ENCODE results near the gene NIPAL1. TPM values are rescaled to one million over a fixed set of nuclear protein-coding genes. Genes with fewer than 3 reads are reported as not detected.

The NIPAL1 gene
- total and polyA plus RNA-seq, 7 experiments from 2014 or later: 0.45 to 3.3 (median 1.2) TPM; not detected in 1

DNA sequence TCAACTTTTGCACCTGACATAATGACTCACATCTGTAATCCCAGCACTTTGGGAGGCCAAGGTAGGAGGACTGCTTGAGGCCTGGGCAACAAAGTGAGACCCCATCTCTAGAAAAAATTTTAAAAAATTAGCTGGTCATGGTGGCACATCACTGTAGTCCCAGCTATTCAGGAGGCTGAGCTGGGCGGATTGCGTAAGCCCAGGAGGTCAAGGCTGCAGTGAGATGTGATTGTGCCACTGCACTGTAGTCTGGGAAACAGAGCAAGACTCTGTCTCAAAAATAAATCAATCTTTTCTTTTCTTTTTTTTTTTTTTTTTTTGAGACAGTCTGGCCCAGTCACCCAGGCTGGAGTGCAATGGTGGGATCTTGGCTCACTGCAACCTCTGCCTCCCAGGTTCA lies 52.5 kb downstream of the NIPAL1 start:
- H3K27me3 ChIP-seq (ENCODE audit: control insufficient read depth in 2 of 2, insufficient read depth in 2 of 2, low read length in 2 of 2): no peaks in the 10 kb centered on the region
- Mint-ChIP-seq H3K27me3 (no peaks in the 10 kb centered on the region), H3K4me3 (no peak overlapping the region), H3K36me3 (peaks cover 8 to 73% (median 48%) of the 10 kb centered on the region in 5 donors), H3K27ac (no peak overlapping the region), H3K9me3 (peaks cover 0 to 5% (median 0%) of the 10 kb centered on the region in 11 donors), H3K4me1 (peaks cover 5 to 23% (median 15%) of the 10 kb centered on the region in 7 donors)
- no peak overlapping the region for H3K27ac ChIP-seq (ENCODE audit: low read depth, low read length)
- H3K4me3 ChIP-seq (ENCODE audit: low read length): no peak overlapping the region
- H3K36me3 ChIP-seq (ENCODE audit: control insufficient read depth in 2 of 3, insufficient read depth in 3 of 3, low read length in 3 of 3): peaks cover 0 to 76% (median 33%) of the 10 kb centered on the region in 3 experiments
- DNase-seq: no peak
- POLR2A ChIA-PET: interaction anchor here (0.6 to 0.7 kb wide), 2 partner anchors 28 to 62 kb away, joined by 3 read pairs; no protein-coding TSS in a partner anchor
- intact Hi-C loops (cut with micrococcal nuclease): no loop called here
- CTCF ChIA-PET: interaction anchor here (1.0 to 1.2 kb wide), 2 partner anchors 35 to 66 kb away, joined by 4 to 5 read pairs; no protein-coding TSS in a partner anchor
- no peak for ATAC-seq
- H3K4me1 ChIP-seq (ENCODE audit: control insufficient read depth in 2 of 2, insufficient read depth in 2 of 2, low read length in 2 of 2): no peaks in the 10 kb centered on the region
- no peaks in the 10 kb centered on the region for H3K9me3 ChIP-seq (ENCODE audit: control insufficient read depth in 2 of 3, low read length in 3 of 3)

DNA sequence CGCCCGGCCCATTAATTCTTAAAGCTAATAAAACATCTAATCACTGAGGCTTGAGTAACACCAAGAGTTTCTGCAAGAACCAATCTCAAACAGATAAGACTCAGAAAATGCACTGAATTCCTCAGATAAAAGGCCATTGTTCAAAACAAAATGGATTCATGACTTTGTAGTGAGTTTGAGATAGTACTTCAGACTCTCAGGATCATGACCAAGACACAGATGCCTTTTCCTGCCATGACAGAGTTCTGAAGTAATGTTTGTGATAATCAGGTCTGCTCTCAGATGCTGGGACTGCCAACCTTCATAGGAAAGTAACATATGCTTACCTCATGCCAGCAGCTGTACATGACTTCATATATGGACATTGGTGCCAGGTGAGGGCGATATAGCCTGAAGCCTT lies 54.6 kb downstream of the NIPAL1 start:
- Mint-ChIP-seq H3K27ac (peak overlapping the region in 3 of 9 donors; percentile 17 to 48 (median 41)), H3K9me3 (no peaks in the 10 kb centered on the region), H3K36me3 (peaks cover 8 to 72% (median 48%) of the 10 kb centered on the region in 5 donors), H3K4me3 (no peak overlapping the region), H3K27me3 (no peaks in the 10 kb centered on the region), H3K4me1 (peaks cover 0 to 13% (median 4%) of the 10 kb centered on the region in 7 donors)
- no peak for ATAC-seq
- H3K27me3 ChIP-seq (ENCODE audit: control insufficient read depth in 2 of 2, insufficient read depth in 2 of 2, low read length in 2 of 2): no peaks in the 10 kb centered on the region
- intact Hi-C loops (cut with micrococcal nuclease): no loop called here
- no peak overlapping the region for H3K27ac ChIP-seq (ENCODE audit: low read depth, low read length)
- ChIA-PET POLR2A (no interaction called here), CTCF (no interaction called here)
- H3K4me1 ChIP-seq (ENCODE audit: control insufficient read depth in 2 of 2, insufficient read depth in 2 of 2, low read length in 2 of 2): no peaks in the 10 kb centered on the region
- no peak for DNase-seq
- no peak overlapping the region for H3K4me3 ChIP-seq (ENCODE audit: low read length)
- H3K9me3 ChIP-seq (ENCODE audit: control insufficient read depth in 2 of 3, low read length in 3 of 3): no peaks in the 10 kb centered on the region
- H3K36me3 ChIP-seq (ENCODE audit: control insufficient read depth in 2 of 3, insufficient read depth in 3 of 3, low read length in 3 of 3): peaks cover 0 to 90% (median 36%) of the 10 kb centered on the region in 3 experiments

DNA sequence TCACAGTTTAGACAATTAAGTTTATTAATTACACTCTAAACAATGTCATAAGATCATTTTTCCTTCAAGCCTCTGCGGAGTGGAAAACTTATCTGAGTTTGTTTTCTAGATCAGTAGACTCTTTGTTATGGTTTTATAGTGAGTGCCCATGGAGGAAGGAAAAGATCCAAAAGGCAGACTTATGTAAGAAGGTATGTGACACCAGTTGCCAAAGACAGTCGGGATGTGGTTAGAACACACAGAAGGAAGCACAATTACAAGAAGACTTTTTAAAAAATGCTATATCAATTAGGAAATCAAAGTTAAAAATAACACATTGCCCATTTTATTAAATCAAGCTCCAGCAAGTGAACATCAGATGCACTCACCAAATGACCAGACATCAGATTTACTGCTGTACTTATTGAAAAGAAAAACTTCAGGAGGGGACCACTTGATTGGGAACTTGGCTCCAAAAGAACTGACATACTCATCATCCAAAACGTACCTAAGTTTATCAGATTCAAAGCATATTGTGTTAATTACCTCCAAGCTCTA lies 57.1 kb downstream of the NIPAL1 start:
- ATAC-seq (no peak), DNase-seq (no peak)
- Histone ChIP-seq H3K27me3 (ENCODE audit: control insufficient read depth in 2 of 2, insufficient read depth in 2 of 2, low read length in 2 of 2) (no peaks in the 10 kb centered on the region), H3K27ac (ENCODE audit: low read depth, low read length) (no peak overlapping the region), H3K4me1 (ENCODE audit: control insufficient read depth in 2 of 2, insufficient read depth in 2 of 2, low read length in 2 of 2) (no peaks in the 10 kb centered on the region), H3K4me3 (ENCODE audit: low read length) (no peak overlapping the region), H3K36me3 (ENCODE audit: control insufficient read depth in 2 of 3, insufficient read depth in 3 of 3, low read length in 3 of 3) (peaks cover 0 to 83% (median 29%) of the 10 kb centered on the region in 3 experiments), H3K9me3 (ENCODE audit: control insufficient read depth in 2 of 3, low read length in 3 of 3) (no peaks in the 10 kb centered on the region)
- peaks cover 0 to 18% (median 6%) of the 10 kb centered on the region in 7 donors for H3K4me1 Mint-ChIP-seq
- ChIA-PET CTCF (no interaction called here), POLR2A (no interaction called here)
- intact Hi-C loops (cut with micrococcal nuclease): no loop called here
- H3K4me3 Mint-ChIP-seq: no peak overlapping the region
- peak overlapping the region in 6 of 9 donors; percentile 14 to 75 (median 39) for H3K27ac Mint-ChIP-seq
- peaks cover 5 to 64% (median 30%) of the 10 kb centered on the region in 5 donors for H3K36me3 Mint-ChIP-seq
- H3K9me3 Mint-ChIP-seq: peaks cover 0 to under 1% (median 0%) of the 10 kb centered on the region in 11 donors
- H3K27me3 Mint-ChIP-seq: no peaks in the 10 kb centered on the region

DNA sequence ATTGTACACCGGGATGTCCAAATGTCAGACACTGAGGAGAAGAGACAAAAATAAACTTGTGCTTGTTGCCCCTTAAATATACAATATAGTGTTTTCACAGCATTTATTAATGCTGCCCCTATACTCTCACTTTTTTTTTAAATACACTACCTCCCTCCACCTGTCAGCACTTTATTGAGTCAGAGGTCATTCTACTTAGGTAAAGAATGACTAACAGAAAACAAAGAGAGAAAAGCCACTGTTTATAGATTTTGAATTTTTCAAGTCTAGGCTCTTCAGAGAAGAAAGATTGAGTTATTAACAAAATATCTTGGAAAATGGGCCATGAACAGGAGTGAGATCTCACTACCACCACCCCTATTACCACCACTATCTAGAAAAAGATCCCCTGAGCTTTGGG lies 58.1 kb downstream of the NIPAL1 start:
- ChIA-PET POLR2A (no interaction called here), CTCF (no interaction called here)
- DNase-seq (no peak), ATAC-seq (no peak)
- no peaks in the 10 kb centered on the region for H3K9me3 ChIP-seq (ENCODE audit: control insufficient read depth in 2 of 3, low read length in 3 of 3)
- intact Hi-C loops (cut with micrococcal nuclease): no loop called here
- no peak overlapping the region for H3K4me3 ChIP-seq (ENCODE audit: low read length)
- H3K27me3 Mint-ChIP-seq: no peaks in the 10 kb centered on the region
- H3K36me3 ChIP-seq (ENCODE audit: control insufficient read depth in 2 of 3, insufficient read depth in 3 of 3, low read length in 3 of 3): peaks cover 0 to 84% (median 26%) of the 10 kb centered on the region in 3 experiments
- peaks cover 0 to 2% (median 0%) of the 10 kb centered on the region in 11 donors for H3K9me3 Mint-ChIP-seq
- peaks cover 2 to 66% (median 32%) of the 10 kb centered on the region in 5 donors for H3K36me3 Mint-ChIP-seq
- H3K4me1 ChIP-seq (ENCODE audit: control insufficient read depth in 2 of 2, insufficient read depth in 2 of 2, low read length in 2 of 2): no peaks in the 10 kb centered on the region
- H3K4me1 Mint-ChIP-seq: peaks cover 5 to 28% (median 12%) of the 10 kb centered on the region in 7 donors
- no peaks in the 10 kb centered on the region for H3K27me3 ChIP-seq (ENCODE audit: control insufficient read depth in 2 of 2, insufficient read depth in 2 of 2, low read length in 2 of 2)
- H3K27ac ChIP-seq (ENCODE audit: low read depth, low read length): no peak overlapping the region
- peak overlapping the region in 6 of 9 donors; percentile 5 to 75 (median 64) for H3K27ac Mint-ChIP-seq
- no peak overlapping the region for H3K4me3 Mint-ChIP-seq

DNA sequence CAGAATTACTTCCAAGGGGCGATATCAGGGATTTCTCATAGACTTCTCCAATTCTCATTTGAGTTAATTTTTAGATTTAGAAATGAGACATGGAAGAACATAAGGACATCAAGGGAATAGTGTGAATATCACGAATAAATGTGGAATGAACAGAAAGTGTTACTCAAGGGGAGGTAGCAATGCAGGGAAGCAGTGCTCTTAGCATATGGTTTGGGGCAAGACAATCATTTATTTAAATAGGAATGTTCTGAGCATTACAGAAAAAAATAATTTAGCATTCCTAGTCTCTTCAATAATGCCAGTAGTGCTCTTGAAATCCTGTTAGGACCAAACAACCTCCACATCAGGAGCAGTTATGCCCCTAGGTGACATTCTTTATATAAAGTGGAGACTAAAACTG lies 61.9 kb downstream of the NIPAL1 start:
- Histone ChIP-seq H3K36me3 (ENCODE audit: control insufficient read depth in 2 of 3, insufficient read depth in 3 of 3, low read length in 3 of 3) (peaks cover 0 to 72% (median 12%) of the 10 kb centered on the region in 3 experiments), H3K4me3 (ENCODE audit: low read length) (no peak overlapping the region), H3K9me3 (ENCODE audit: control insufficient read depth in 2 of 3, low read length in 3 of 3) (no peaks in the 10 kb centered on the region), H3K27ac (ENCODE audit: low read depth, low read length) (no peak overlapping the region), H3K27me3 (ENCODE audit: control insufficient read depth in 2 of 2, insufficient read depth in 2 of 2, low read length in 2 of 2) (no peaks in the 10 kb centered on the region), H3K4me1 (ENCODE audit: control insufficient read depth in 2 of 2, insufficient read depth in 2 of 2, low read length in 2 of 2) (no peaks in the 10 kb centered on the region)
- H3K4me3 Mint-ChIP-seq: no peak overlapping the region
- ChIA-PET POLR2A (interaction anchor here (0.7 kb wide), 1 partner anchor 108 kb away, joined by 3 read pairs; no protein-coding TSS in a partner anchor), CTCF (no interaction called here)
- H3K36me3 Mint-ChIP-seq: peaks cover 4 to 61% (median 35%) of the 10 kb centered on the region in 5 donors
- no peaks in the 10 kb centered on the region for H3K27me3 Mint-ChIP-seq
- peaks cover 11 to 52% (median 27%) of the 10 kb centered on the region in 7 donors for H3K4me1 Mint-ChIP-seq
- DNase-seq: no peak
- intact Hi-C loops (cut with micrococcal nuclease): no loop called here
- ATAC-seq: no peak
- H3K27ac Mint-ChIP-seq: peak overlapping the region in 5 of 9 donors; percentile 19 to 76 (median 44)
- peaks cover 0 to 2% (median 0%) of the 10 kb centered on the region in 11 donors for H3K9me3 Mint-ChIP-seq

DNA sequence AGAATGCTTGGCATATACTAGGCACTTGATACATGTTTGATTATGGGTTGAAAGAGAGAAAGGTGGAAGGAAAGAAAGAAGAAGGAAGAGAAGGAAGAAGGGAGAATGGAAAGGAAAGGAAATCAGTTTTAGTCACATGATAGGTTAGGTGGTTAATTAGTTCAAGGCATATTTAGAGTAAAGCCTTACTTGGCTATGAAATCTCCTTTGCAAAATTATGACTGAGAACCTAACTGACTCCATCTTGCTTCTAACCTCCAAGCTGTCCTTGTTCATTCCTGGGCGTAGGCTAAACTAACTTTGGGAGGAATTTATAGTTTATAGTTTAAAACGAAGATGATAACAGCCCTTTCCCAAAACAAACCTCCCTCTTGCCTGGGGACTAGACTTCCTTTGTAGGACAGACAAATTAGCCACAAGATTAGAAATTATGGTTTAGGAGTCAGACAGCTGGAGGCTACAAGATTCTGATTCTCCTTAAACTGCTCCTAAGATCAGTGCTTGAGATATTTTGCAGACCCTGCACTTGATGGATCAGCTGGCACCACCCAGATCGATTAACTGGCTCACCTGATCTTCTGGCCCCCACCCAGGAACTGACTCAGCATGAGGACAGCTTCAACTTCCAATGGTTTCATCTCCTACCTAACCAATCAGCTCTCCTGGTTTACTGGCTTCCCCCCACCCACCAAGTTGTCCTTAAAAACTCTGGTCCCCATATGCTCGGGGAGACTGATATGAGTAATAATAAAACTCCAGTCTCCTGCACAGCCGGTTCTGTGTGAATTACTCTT lies 62.5 kb downstream of the NIPAL1 start:
- H3K4me3 ChIP-seq (ENCODE audit: low read length): no peak overlapping the region
- ChIA-PET POLR2A (no interaction called here), CTCF (no interaction called here)
- DNase-seq (no peak), ATAC-seq (no peak)
- no peaks in the 10 kb centered on the region for H3K27me3 Mint-ChIP-seq
- no peak overlapping the region for H3K4me3 Mint-ChIP-seq
- H3K27ac ChIP-seq (ENCODE audit: low read depth, low read length): no peak overlapping the region
- intact Hi-C loops (cut with micrococcal nuclease): no loop called here
- H3K27ac Mint-ChIP-seq: peak overlapping the region in 6 of 9 donors; percentile 33 to 74 (median 52)
- peaks cover 0 to 68% (median 9%) of the 10 kb centered on the region in 3 experiments for H3K36me3 ChIP-seq (ENCODE audit: control insufficient read depth in 2 of 3, insufficient read depth in 3 of 3, low read length in 3 of 3)
- H3K9me3 Mint-ChIP-seq: peaks cover 0 to 2% (median 0%) of the 10 kb centered on the region in 11 donors
- H3K36me3 Mint-ChIP-seq: peaks cover 4 to 61% (median 39%) of the 10 kb centered on the region in 5 donors
- H3K4me1 Mint-ChIP-seq: peaks cover 11 to 58% (median 27%) of the 10 kb centered on the region in 7 donors
- H3K27me3 ChIP-seq (ENCODE audit: control insufficient read depth in 2 of 2, insufficient read depth in 2 of 2, low read length in 2 of 2): no peaks in the 10 kb centered on the region
- H3K4me1 ChIP-seq (ENCODE audit: control insufficient read depth in 2 of 2, insufficient read depth in 2 of 2, low read length in 2 of 2): no peaks in the 10 kb centered on the region
- H3K9me3 ChIP-seq (ENCODE audit: control insufficient read depth in 2 of 3, low read length in 3 of 3): no peaks in the 10 kb centered on the region
